GM19193 (cell line): Measurements from ENCODE around the gene PLXNA4.

Experiments
- POLR2A ChIP-seq: IDR thresholded peaks from 4 replicates; pipeline ENCODE4 v1.6.1; 2011; ENCODE audit not compliant: insufficient read depth, insufficient read length; ENCODE audit errors: extremely low read depth

PLXNA4 gene

DNA sequence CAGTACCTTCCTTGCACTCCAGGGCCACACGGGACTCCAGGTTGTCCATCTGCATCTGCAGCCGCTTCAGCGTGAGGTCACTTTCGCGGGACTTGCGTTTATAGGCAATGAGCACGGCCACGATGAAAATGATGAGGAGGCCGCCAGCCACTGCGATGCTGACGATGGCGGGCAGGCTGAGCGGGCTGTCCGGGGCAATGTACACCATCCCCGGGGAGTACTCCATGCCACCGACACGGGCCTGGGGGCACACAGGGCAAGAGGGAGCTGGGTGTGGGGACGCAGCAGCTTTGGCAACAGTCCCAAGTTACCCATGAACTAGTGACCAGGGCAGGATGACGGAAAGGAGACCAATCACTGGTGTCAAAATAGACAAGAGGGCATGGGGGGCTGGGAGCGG, 396.6 kb downstream of the PLXNA4 start:
- TF ChIP-seq POLR2A: no peak

DNA sequence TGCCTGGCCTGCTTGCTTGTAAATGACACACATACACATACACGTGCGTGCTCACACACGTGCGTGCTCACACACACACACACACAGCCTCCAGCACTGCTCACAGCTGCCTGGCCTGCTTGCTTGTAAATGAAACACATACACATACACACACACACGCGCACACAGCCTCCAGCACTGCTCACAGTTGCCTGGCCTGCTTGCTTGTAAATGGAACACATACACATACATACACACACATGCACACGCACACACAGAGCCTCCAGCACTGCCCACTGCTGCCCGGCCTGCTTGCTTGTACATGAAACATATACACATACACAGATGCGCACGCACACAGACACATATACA, 397.2 kb downstream of the PLXNA4 start:
- TF ChIP-seq POLR2A: no peak

DNA sequence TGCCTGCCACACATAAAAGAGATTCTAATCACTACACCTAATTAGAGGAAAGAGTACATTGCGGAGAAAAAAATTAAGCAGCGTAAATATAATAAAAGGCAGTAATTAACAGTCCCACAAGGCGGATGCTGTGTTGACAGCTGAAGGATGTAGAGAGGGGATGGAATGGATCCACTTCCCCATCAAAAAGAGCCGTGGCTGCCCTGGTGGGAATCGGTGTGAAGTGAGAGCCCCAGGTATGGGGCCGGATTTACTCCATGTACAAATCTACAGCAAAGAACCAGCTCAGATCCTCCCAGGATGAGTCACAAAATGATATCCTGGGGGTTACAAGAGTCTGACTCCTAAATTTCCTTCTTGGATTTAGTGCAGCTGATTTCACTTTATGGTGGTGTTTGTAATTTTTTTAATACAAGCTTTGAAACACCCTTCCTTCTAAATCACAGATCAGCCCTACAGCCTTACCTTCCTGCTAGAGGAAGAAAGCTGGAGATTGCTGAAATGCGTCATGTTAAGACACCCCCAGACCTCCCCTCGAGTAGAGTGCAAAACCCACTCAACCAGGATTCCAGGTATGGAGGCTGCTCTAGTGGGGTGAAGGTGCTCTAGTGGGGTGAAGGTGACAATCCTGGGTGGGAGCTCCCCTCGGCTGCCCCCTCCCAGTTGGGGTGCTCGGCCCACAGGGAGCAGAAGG, 398.4 kb downstream of the PLXNA4 start:
- no peak for TF ChIP-seq POLR2A

GRCh38 chr7:132176719-132177118, 399.6 kb downstream of the PLXNA4 start:
- no peak for TF ChIP-seq POLR2A

DNA sequence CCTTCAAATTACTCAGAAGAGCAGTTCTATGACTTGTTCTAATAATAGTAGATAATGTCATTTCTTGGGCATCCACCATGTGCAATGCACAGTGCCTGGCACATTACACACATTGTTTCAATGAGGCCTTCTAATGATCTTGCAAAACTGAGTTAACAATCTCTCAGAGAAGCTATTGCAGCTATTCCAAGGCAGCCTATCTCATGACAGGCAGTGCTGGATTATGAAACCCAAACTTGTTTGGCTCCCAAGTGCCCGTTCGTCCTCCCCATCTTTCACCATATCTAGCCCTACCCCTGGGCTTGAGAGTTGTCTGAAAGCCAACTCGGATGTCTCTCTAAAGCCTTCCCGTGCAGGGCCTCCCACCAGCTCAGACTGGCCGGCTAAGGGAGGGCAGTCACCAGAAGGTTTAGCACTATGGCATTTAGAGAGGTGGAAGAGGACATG, 405.1 kb downstream of the PLXNA4 start:
- no peak for TF ChIP-seq POLR2A

DNA sequence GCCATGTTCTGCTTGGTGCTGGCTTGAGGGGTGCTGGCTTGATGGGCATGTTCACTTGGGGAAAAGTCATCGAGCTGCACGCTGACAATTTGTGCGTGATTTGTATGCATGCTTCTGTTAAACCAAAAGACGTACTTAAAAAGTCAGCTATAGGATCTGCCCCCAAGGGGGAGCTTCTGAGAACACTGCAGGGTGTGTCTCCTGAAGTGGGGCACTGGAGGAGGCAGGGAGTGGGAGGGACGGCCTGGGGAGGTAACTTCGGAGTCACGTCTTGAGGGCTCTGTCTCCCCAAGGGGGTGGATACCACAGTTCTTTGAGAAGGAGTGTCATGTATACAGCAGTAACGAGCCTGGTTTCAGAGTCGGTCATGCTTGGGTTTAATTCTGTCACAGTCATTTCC, 406.5 kb downstream of the PLXNA4 start:
- TF ChIP-seq POLR2A: no peak

DNA sequence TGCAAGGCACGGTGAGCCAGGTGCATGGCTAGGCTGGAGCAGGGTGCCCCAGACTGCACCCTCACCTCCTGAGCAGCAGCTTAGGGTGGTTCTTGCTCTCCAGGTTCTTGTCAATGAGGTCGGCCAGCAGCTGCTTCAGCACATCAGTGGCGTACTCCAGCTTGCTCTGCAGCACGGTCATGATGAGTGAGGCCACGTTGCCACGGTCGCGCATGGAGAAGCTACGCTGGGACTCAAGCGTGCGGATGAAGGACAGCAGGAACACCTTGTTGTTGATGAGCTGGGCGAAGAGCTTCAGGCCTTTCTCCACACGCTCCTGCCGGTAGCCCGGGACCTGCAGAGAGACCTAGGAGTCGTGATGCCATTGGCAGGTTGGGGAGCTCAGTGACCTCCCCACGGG, 408.0 kb downstream of the PLXNA4 start:
- TF ChIP-seq POLR2A: no peak

- TF ChIP-seq POLR2A: no peak
These were observed 411.6 kb downstream of the PLXNA4 start for GRCh38 chr7:132164558-132165125.

DNA sequence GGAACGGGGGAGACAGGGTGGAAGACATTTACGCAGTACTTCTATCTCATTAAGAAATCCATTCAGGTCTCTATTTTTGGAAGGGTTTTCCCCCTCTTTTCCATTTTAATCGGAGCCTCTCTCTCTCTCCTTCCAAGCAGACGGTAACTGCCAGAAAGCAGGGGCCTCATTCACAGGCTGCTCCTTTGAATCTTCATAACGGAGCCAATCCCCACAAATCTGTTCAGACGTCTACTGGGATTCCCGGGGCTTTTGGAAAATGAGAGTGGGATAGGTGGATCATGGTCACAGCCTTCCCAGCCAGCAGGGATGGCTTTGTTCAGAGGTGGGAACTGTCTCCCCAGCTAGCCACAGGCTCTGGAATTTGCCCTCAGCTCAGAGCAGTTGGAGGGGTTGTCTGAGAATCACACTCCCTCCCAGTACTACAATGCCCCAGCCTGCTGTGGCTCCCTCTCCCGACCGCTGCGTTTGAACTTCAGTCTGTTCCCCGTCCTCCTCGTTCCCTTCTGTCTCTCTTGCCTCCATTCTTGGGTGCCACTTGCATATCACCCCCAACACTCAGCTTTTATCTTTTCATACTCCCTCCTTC, 413.6 kb downstream of the PLXNA4 start:
- TF ChIP-seq POLR2A: no peak

GRCh38 chr7:132161976-132162375, 414.3 kb downstream of the PLXNA4 start:
- TF ChIP-seq POLR2A: no peak

- no peak for TF ChIP-seq POLR2A
These were observed 414.7 kb downstream of the PLXNA4 start for GRCh38 chr7:132161533-132161915.

DNA sequence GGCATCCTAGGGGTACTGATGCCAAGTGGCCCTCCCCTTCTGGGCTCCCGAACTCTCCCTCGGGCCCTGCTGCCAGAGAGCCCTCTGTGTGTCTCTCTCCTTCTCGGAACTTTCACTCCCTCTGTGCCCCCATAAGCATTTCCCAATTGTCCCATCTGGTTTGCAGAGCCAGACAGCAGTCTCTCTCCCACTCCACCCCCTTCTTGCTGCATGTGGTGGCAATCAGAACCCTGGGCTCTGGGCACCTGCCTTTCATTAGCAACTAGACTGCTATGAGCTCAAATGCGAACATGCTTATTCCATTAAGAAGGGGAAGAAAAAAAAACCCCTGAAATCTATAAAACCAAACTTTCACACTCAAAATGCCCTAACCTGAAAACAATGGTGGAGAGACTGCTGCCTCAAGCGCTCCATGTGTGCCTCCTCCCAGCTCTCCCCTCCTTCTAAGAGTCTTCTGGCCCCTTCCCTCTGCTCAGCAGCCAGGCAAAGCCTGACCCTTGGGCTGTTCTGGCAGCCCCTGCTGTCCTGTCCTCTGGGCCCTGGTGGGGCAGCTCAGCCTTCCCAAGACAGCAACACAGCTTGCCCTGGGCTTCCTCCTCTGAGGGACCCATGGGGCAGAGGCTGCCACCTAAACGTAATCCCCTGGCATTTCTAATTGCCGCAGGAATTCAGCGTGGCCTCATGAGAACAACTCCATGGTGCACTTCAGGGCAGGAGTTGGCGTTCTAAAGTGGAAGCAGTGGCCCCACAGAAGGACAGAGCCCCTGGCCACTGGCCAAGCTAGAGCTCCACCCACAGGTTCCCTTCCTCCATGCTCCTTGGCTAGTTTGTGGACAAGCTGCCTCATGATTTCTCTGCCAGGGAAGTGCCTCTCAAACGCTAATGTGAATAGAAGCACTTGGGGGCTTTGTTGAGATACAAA, 415.4 kb downstream of the PLXNA4 start:
- no peak for TF ChIP-seq POLR2A

- TF ChIP-seq POLR2A: no peak
These were observed 417.4 kb downstream of the PLXNA4 start for GRCh38 chr7:132158841-132159240.

- no peak for TF ChIP-seq POLR2A
These were observed 418.1 kb downstream of the PLXNA4 start for GRCh38 chr7:132158166-132158565.

DNA sequence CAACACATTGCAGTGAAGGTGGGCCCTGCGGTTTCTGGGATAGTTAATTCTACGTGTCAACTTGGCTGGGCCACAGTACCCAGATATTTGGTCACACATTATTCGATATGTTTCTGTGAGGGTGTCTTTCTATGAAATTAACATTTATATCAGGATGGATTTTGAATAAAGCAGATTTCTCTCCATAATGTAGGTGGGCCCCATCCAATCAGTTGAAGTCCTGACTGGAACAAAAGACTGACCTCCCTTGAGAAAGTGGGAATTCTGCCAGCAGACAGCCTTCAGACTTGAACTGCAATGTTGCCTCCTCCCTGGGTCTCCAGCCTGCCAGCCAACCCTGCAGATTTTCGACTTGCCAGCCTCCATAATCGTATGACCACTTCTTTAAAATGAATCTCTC, 420.6 kb downstream of the PLXNA4 start:
- TF ChIP-seq POLR2A: no peak
